CD8-positive, alpha-beta memory T cell (primary cell): ENCODE measurements around the gene MIPEP. TPM values are rescaled to one million over a fixed set of nuclear protein-coding genes. Genes with fewer than 3 reads are reported as not detected.

Experiments
- CTCF ChIA-PET: fragments of 350-600 bp; sonication (Branson Sonifier 250); formaldehyde crosslinking; loops from one replicate; lab custom pipeline; 2021; ENCODE audit warnings: antibody characterized with exemption; lab: Charles Lee
- POLR2A ChIA-PET: fragments of 350-600 bp; sonication (Branson Sonifier 250); formaldehyde crosslinking; loops from one replicate; lab custom pipeline; 2021; ENCODE audit warnings: antibody characterized with exemption; lab: Charles Lee
- DNase-seq, 5 donors: peaks; one replicate each; pipeline versions ENCODE4 v3.0.0 to v3.0.0-alpha.2; 2020 to 2022; ENCODE audit warnings: mixed read lengths in 1 of 5
- H3K27ac ChIP-seq: one replicate; pipeline ENCODE4 v1.7.0; 2013; ENCODE audit warnings: low read depth, mild to moderate bottlenecking, low read length, moderate library complexity
- H3K27me3 ChIP-seq: 2 replicates; pipeline ENCODE4 v1.7.0; 2013; ENCODE audit warnings: low read length, mild to moderate bottlenecking; ENCODE audit not compliant: insufficient read depth, poor library complexity, severe bottlenecking
- H3K36me3 ChIP-seq: 2 replicates; pipeline ENCODE4 v1.7.0; 2013; ENCODE audit warnings: mild to moderate bottlenecking, low read length, moderate library complexity; ENCODE audit not compliant: insufficient read depth
- H3K4me1 ChIP-seq: 2 replicates; pipeline ENCODE4 v1.7.0; 2013; ENCODE audit warnings: mild to moderate bottlenecking, low read length, moderate library complexity; ENCODE audit not compliant: insufficient read depth
- H3K4me3 ChIP-seq: 2 replicates; pipeline ENCODE4 v1.7.0; 2013; ENCODE audit warnings: mild to moderate bottlenecking, low read length
- H3K9me3 ChIP-seq: 2 replicates; pipeline ENCODE4 v1.7.0; 2013; ENCODE audit warnings: mild to moderate bottlenecking, low read length
- H3K27ac Mint-ChIP-seq, 8 donors: one replicate each; pipeline ENCODE4 v1.8.0; 2020 to 2021; ENCODE audit warnings: mixed read lengths in 8 of 8, mild to moderate bottlenecking in 6 of 8, inconsistent platforms in 3 of 8, moderate library complexity in 3 of 8
- H3K27me3 Mint-ChIP-seq, 2 donors: one replicate each; pipeline ENCODE4 v1.8.0; 2020 to 2021; ENCODE audit warnings: mixed read lengths in 2 of 2, mild to moderate bottlenecking in 1 of 2, moderate library complexity in 1 of 2
- H3K36me3 Mint-ChIP-seq, 3 donors: one replicate each; pipeline ENCODE4 v1.8.0; 2020 to 2021; ENCODE audit warnings: mixed read lengths in 3 of 3, inconsistent platforms in 1 of 3, mild to moderate bottlenecking in 1 of 3
- H3K4me1 Mint-ChIP-seq, 3 donors: one replicate each; pipeline ENCODE4 v1.8.0; 2020 to 2021; ENCODE audit warnings: mixed read lengths in 3 of 3, inconsistent platforms in 1 of 3, mild to moderate bottlenecking in 1 of 3
- H3K4me3 Mint-ChIP-seq, 7 donors: one replicate each; pipeline ENCODE4 v1.8.0; 2020 to 2021; ENCODE audit warnings: mixed read lengths in 7 of 7, mild to moderate bottlenecking in 6 of 7, moderate library complexity in 4 of 7, inconsistent platforms in 2 of 7
- H3K9me3 Mint-ChIP-seq, 5 donors: one replicate each; pipeline ENCODE4 v1.8.0; 2020 to 2022; ENCODE audit warnings: mixed read lengths in 5 of 5, mild to moderate bottlenecking in 3 of 5, moderate library complexity in 2 of 5, inconsistent platforms in 1 of 5
- polyA plus RNA-seq: library from polyadenylated mRNA; unstranded; fragments of 300-500 nt; fragmentation: Illumina TruSeq; gene quantifications from one replicate; pipeline ENCODE4 v1.2.3, GENCODE V29; 2021
- total RNA-seq, 2 experiments: library from RNA; stranded (reverse); gene quantifications; one replicate each; pipeline ENCODE4 v1.2.3, GENCODE V29; 2021

MIPEP gene
- total and polyA plus RNA-seq, 3 experiments from 2014 or later = 17.9 to 23.7 (median 18.8) TPM

- Mint-ChIP-seq H3K4me3 (no peak overlapping the region), H3K27me3 (peaks cover 0 to 1% of the 10 kb centered on the region in 2 donors), H3K27ac (no peak overlapping the region), H3K9me3 (peaks cover 0 to 4% (median 0%) of the 10 kb centered on the region in 5 donors), H3K4me1 (no peaks in the 10 kb centered on the region), H3K36me3 (peaks cover 20 to 41% (median 30%) of the 10 kb centered on the region in 3 donors)
- H3K36me3 ChIP-seq = no peaks in the 10 kb centered on the region
- no peak for DNase-seq
- H3K27ac ChIP-seq = no peak overlapping the region
- H3K4me3 ChIP-seq = no peak overlapping the region
- no peaks in the 10 kb centered on the region for H3K27me3 ChIP-seq
- H3K9me3 ChIP-seq = no peaks in the 10 kb centered on the region
- ChIA-PET POLR2A (no interaction called here), CTCF (no interaction called here)
- H3K4me1 ChIP-seq = no peaks in the 10 kb centered on the region
Measured at GRCh38 chr13:23825179-23825578, 64.0 kb downstream of the MIPEP start.

GRCh38 chr13:23824371-23824770 lies 64.8 kb downstream of the MIPEP start:
- Mint-ChIP-seq H3K27me3 (peaks cover 0 to 1% of the 10 kb centered on the region in 2 donors), H3K27ac (no peak overlapping the region), H3K4me3 (no peak overlapping the region), H3K4me1 (peaks cover 0 to under 1% (median 0%) of the 10 kb centered on the region in 3 donors), H3K36me3 (peaks cover 20 to 44% (median 32%) of the 10 kb centered on the region in 3 donors), H3K9me3 (peaks cover 0 to 4% (median 0%) of the 10 kb centered on the region in 5 donors)
- no peaks in the 10 kb centered on the region for H3K4me1 ChIP-seq
- H3K27ac ChIP-seq = no peak overlapping the region
- no peak for DNase-seq
- H3K36me3 ChIP-seq = no peaks in the 10 kb centered on the region
- H3K9me3 ChIP-seq = no peaks in the 10 kb centered on the region
- no peak overlapping the region for H3K4me3 ChIP-seq
- ChIA-PET CTCF (no interaction called here), POLR2A (no interaction called here)
- no peaks in the 10 kb centered on the region for H3K27me3 ChIP-seq

GRCh38 chr13:23822252-23822824 lies 66.9 kb downstream of the MIPEP start:
- Histone ChIP-seq H3K4me3 (no peak overlapping the region), H3K4me1 (no peaks in the 10 kb centered on the region), H3K27me3 (no peaks in the 10 kb centered on the region), H3K9me3 (no peaks in the 10 kb centered on the region), H3K27ac (no peak overlapping the region), H3K36me3 (no peaks in the 10 kb centered on the region)
- Mint-ChIP-seq H3K27ac (no peak overlapping the region), H3K9me3 (peaks cover 0 to 4% (median 0%) of the 10 kb centered on the region in 5 donors), H3K4me1 (peaks cover 6 to 19% (median 14%) of the 10 kb centered on the region in 3 donors), H3K36me3 (peaks cover 20 to 45% (median 30%) of the 10 kb centered on the region in 3 donors), H3K4me3 (no peak overlapping the region), H3K27me3 (peaks cover 0 to 1% of the 10 kb centered on the region in 2 donors)
- ChIA-PET CTCF (no interaction called here), POLR2A (no interaction called here)
- DNase-seq = no peak

- Mint-ChIP-seq H3K4me3 (no peak overlapping the region), H3K9me3 (peaks cover 0 to 4% (median 0%) of the 10 kb centered on the region in 5 donors), H3K36me3 (peaks cover 15 to 41% (median 26%) of the 10 kb centered on the region in 3 donors), H3K27me3 (peaks cover 0 to 1% of the 10 kb centered on the region in 2 donors), H3K27ac (no peak overlapping the region), H3K4me1 (peaks cover 7 to 21% (median 15%) of the 10 kb centered on the region in 3 donors)
- Histone ChIP-seq H3K4me3 (no peak overlapping the region), H3K9me3 (no peaks in the 10 kb centered on the region), H3K36me3 (no peaks in the 10 kb centered on the region), H3K27ac (no peak overlapping the region), H3K27me3 (no peaks in the 10 kb centered on the region), H3K4me1 (no peaks in the 10 kb centered on the region)
- POLR2A ChIA-PET = no interaction called here
- DNase-seq = no peak
- CTCF ChIA-PET = no interaction called here
Measured at GRCh38 chr13:23820530-23820929, 68.7 kb downstream of the MIPEP start.

GRCh38 chr13:23817830-23818229 lies 71.4 kb downstream of the MIPEP start:
- H3K36me3 Mint-ChIP-seq = peaks cover 0 to 20% (median 19%) of the 10 kb centered on the region in 3 donors
- CTCF ChIA-PET = no interaction called here

GRCh38 chr13:23817136-23817535 lies 72.1 kb downstream of the MIPEP start:
- H3K27ac ChIP-seq = no peak overlapping the region
- no peaks in the 10 kb centered on the region for H3K36me3 ChIP-seq
- H3K4me3 ChIP-seq = no peak overlapping the region
- H3K27me3 ChIP-seq = no peaks in the 10 kb centered on the region
- H3K9me3 ChIP-seq = no peaks in the 10 kb centered on the region
- H3K36me3 Mint-ChIP-seq = peaks cover 0 to 15% (median 14%) of the 10 kb centered on the region in 3 donors
- POLR2A ChIA-PET = no interaction called here
- no peak for DNase-seq
- H3K9me3 Mint-ChIP-seq = no peaks in the 10 kb centered on the region
- CTCF ChIA-PET = no interaction called here
- peak overlapping the region in 3 of 8 donors; percentile 25 to 66 (median 56) for H3K27ac Mint-ChIP-seq
- no peak overlapping the region for H3K4me3 Mint-ChIP-seq
- no peaks in the 10 kb centered on the region for H3K4me1 ChIP-seq
- H3K27me3 Mint-ChIP-seq = peaks cover 0 to 1% of the 10 kb centered on the region in 2 donors
- H3K4me1 Mint-ChIP-seq = peaks cover 7 to 21% (median 15%) of the 10 kb centered on the region in 3 donors

More at GRCh38 chr13:23817830-23818229, 71.4 kb downstream of the MIPEP start:
- H3K27ac Mint-ChIP-seq = peak overlapping the region in 2 of 8 donors; percentile 41 to 66
- Histone ChIP-seq H3K36me3 (no peaks in the 10 kb centered on the region), H3K4me3 (no peak overlapping the region), H3K4me1 (no peaks in the 10 kb centered on the region), H3K9me3 (no peaks in the 10 kb centered on the region), H3K27ac (no peak overlapping the region), H3K27me3 (no peaks in the 10 kb centered on the region)
- peak overlapping the region in 1 of 7 donors; percentile 27 for H3K4me3 Mint-ChIP-seq
- H3K4me1 Mint-ChIP-seq = peaks cover 7 to 21% (median 15%) of the 10 kb centered on the region in 3 donors
- no peak for DNase-seq
- H3K27me3 Mint-ChIP-seq = peaks cover 0 to 1% of the 10 kb centered on the region in 2 donors
- POLR2A ChIA-PET = interaction anchor here (0.6 kb wide), 1 partner anchor 521 kb away, joined by 6 read pairs; no protein-coding TSS in a partner anchor
- H3K9me3 Mint-ChIP-seq = no peaks in the 10 kb centered on the region

GRCh38 chr13:23813635-23814034 lies 75.6 kb downstream of the MIPEP start:
- Histone ChIP-seq H3K4me3 (no peak overlapping the region), H3K4me1 (no peaks in the 10 kb centered on the region), H3K27me3 (no peaks in the 10 kb centered on the region), H3K27ac (no peak overlapping the region), H3K36me3 (no peaks in the 10 kb centered on the region), H3K9me3 (no peaks in the 10 kb centered on the region)
- ChIA-PET POLR2A (no interaction called here), CTCF (no interaction called here)
- H3K36me3 Mint-ChIP-seq = peaks cover 0 to 11% (median 8%) of the 10 kb centered on the region in 3 donors
- H3K4me1 Mint-ChIP-seq = peaks cover 7 to 13% (median 13%) of the 10 kb centered on the region in 3 donors
- no peak overlapping the region for H3K27ac Mint-ChIP-seq
- H3K9me3 Mint-ChIP-seq = no peaks in the 10 kb centered on the region
- no peaks in the 10 kb centered on the region for H3K27me3 Mint-ChIP-seq
- H3K4me3 Mint-ChIP-seq = no peak overlapping the region
- DNase-seq = no peak

GRCh38 chr13:23811366-23812062 lies 77.7 kb downstream of the MIPEP start:
- ChIA-PET CTCF (no interaction called here), POLR2A (no interaction called here)
- Mint-ChIP-seq H3K27me3 (no peaks in the 10 kb centered on the region), H3K4me3 (no peak overlapping the region), H3K9me3 (no peaks in the 10 kb centered on the region), H3K27ac (no peak overlapping the region), H3K36me3 (peaks cover 4 to 12% (median 11%) of the 10 kb centered on the region in 3 donors), H3K4me1 (no peaks in the 10 kb centered on the region)
- Histone ChIP-seq H3K4me1 (no peaks in the 10 kb centered on the region), H3K27me3 (no peaks in the 10 kb centered on the region), H3K27ac (no peak overlapping the region), H3K36me3 (no peaks in the 10 kb centered on the region), H3K9me3 (no peaks in the 10 kb centered on the region), H3K4me3 (no peak overlapping the region)
- DNase-seq = no peak
